Measurements from ENCODE around the gene SPAG5. TPM values are rescaled to one million over a fixed set of nuclear protein-coding genes. Genes with fewer than 3 reads are reported as not detected.
A peak's percentile ranks its signal among the peaks of the same experiment; 100 is the strongest.
"Not testable (repeated sequence)": the region's sequence is repeated elsewhere in the genome, so short reads cannot be mapped to it uniquely, and the experiment has no call there.

Gene SPAG5
- total and polyA plus RNA-seq, 11 donors, result 0.39 to 11.6 (median 1.2) TPM

- intact Hi-C loops (cut with DNase I), result loop anchor here in 8 of 10 donors (2.0 to 10.0 kb wide), 6 partner anchors 60 to 120 kb away; partner anchors contain the start of gene UNC119 (in 2 of the 8)
- TF ChIP-seq, protein P1, sequence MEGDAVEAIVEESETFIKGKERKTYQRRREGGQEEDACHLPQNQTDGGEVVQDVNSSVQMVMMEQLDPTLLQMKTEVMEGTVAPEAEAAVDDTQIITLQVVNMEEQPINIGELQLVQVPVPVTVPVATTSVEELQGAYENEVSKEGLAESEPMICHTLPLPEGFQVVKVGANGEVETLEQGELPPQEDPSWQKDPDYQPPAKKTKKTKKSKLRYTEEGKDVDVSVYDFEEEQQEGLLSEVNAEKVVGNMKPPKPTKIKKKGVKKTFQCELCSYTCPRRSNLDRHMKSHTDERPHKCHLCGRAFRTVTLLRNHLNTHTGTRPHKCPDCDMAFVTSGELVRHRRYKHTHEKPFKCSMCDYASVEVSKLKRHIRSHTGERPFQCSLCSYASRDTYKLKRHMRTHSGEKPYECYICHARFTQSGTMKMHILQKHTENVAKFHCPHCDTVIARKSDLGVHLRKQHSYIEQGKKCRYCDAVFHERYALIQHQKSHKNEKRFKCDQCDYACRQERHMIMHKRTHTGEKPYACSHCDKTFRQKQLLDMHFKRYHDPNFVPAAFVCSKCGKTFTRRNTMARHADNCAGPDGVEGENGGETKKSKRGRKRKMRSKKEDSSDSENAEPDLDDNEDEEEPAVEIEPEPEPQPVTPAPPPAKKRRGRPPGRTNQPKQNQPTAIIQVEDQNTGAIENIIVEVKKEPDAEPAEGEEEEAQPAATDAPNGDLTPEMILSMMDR (IDR thresholded peaks at IDR 0.05), result no peak
- no peak for TF ChIP-seq POLR2A (IDR thresholded peaks at IDR 0.05)
- DNase-seq, result no peak
- Histone ChIP-seq H3K4me3 (no peak overlapping the region), H3K27me3 (no peaks in the 10 kb centered on the region), H3K36me3 (peaks cover 0 to 88% (median 43%) of the 10 kb centered on the region in 9 donors), H3K9me3 (no peaks in the 10 kb centered on the region), H3K4me1 (no peaks in the 10 kb centered on the region), H3K27ac (no peak overlapping the region)
- WGBS, 4 donors, result 42 to 61% (median 51%) methylated on average over 2 of the region's 2 CpGs
- no peak for ATAC-seq
These were observed 13.7 kb upstream of the SPAG5 start for GRCh38 chr17:28612531-28612930.

DNA sequence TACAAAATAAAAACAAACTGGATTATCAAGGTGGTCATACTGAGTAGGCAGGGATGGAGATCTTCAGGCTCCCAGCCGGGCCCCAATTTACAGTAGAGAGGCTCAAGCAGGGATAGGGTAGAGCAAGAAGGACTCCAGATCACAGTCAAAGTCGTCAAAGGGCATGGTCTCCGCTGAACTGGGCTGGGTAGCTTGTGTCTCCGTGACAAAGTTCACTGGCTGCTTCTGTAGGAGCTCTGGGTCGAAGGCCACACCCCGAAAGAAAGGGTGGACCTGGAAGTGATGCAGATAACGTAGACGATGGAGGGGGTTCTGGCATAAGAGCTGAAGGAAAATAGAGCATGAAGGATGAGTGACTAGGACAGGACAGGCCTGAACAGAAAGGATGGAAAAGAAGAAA, 11.6 kb upstream of the SPAG5 start:
- DNase-seq (no peak), ATAC-seq (no peak)
- no peak for TF ChIP-seq POLR2A (IDR thresholded peaks at IDR 0.05)
- TF ChIP-seq, protein P1 (IDR thresholded peaks at IDR 0.05), result no peak
- H3K4me3 ChIP-seq, result no peak overlapping the region
- H3K27me3 ChIP-seq, result no peaks in the 10 kb centered on the region
- no peaks in the 10 kb centered on the region for H3K9me3 ChIP-seq
- intact Hi-C loops (cut with DNase I), result loop anchor here in 7 of 10 donors (5.0 to 10.0 kb wide), 4 partner anchors 58 to 118 kb away; partner anchors contain the start of gene UNC119 (in 2 of the 7)
- H3K27ac ChIP-seq, result no peak overlapping the region
- H3K36me3 ChIP-seq, result peaks cover 0 to 78% (median 21%) of the 10 kb centered on the region in 9 donors
- H3K4me1 ChIP-seq, result no peaks in the 10 kb centered on the region
- 84 to 86% (median 85%) methylated on average over 8 of the region's 8 CpGs for WGBS, 4 donors

DNA sequence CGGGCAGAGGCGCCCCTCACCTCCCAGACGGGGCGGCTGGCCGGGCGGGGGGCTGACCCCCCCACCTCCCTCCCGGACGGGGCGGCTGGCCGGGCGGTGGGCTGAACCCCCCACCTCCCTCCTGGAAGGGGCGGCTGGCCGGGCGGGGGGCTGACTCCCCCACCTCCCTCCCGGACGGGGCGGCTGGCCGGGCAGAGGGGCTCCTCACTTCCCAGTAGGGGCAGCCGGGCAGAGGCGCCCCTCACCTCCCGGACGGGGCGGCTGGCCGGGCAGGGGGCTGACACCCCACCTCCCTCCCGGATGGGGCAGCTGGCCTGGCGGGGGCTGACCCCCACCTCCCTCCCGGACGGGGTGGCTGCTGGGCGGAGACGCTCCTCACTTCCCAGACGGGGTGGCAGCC, 5.2 kb upstream of the SPAG5 start:
- ATAC-seq; H3K27ac ChIP-seq; H3K9me3 ChIP-seq; H3K27me3 ChIP-seq; H3K4me3 ChIP-seq; intact Hi-C loops (cut with DNase I); DNase-seq: not testable (repeated sequence)
- Histone ChIP-seq H3K36me3 (peaks cover 0 to 17% (median 0%) of the 10 kb centered on the region in 9 donors), H3K4me1 (peaks cover 0 to 13% (median 7%) of the 10 kb centered on the region in 12 donors)
- 80 to 98% (median 95%) methylated on average over 1 to 31 of the region's 31 CpGs for WGBS, 4 donors

- peak; percentile 47 to 73 (median 61) for DNase-seq
These were observed 723 bp upstream of the SPAG5 start for GRCh38 chr17:28599311-28600184.

More at GRCh38 chr17:28599311-28600184, 723 bp upstream of the SPAG5 start:
- WGBS, 4 donors, result 11 to 15% (median 13%) methylated on average over 32 to 40 of the region's 40 CpGs
- TF ChIP-seq, protein P1 (IDR thresholded peaks at IDR 0.05), result no peak
- TF ChIP-seq POLR2A (IDR thresholded peaks at IDR 0.05), result no peak
- Histone ChIP-seq H3K36me3 (no peaks in the 10 kb centered on the region), H3K27me3 (no peaks in the 10 kb centered on the region), H3K4me3 (peak overlapping the region; percentile 49 to 86 (median 66)), H3K9me3 (no peaks in the 10 kb centered on the region), H3K4me1 (peaks cover 0 to 30% (median 13%) of the 10 kb centered on the region in 12 donors), H3K27ac (peak overlapping the region; percentile 69 to 97 (median 94))
- peak; percentile 33 to 82 (median 74) for ATAC-seq
- intact Hi-C loops (cut with DNase I), result loop anchor here in 1 of 10 donors (2.0 kb wide), 1 partner anchor 45 kb away; the partner anchor contains the start of gene BLTP2

Data from heart left ventricle (tissue), 16 donors.